Measurements from ENCODE around the gene COL4A5.
"Not testable (repeated sequence)": the region's sequence is repeated elsewhere in the genome, so short reads cannot be mapped to it uniquely, and the experiment has no call there.

The COL4A5 gene

GRCh38 chrX:108439426-108439942 lies at the start of gene COL4A5:
COL4A5 (plus strand) TSS chrX:108439838; CDS start chrX:108440126, 288 bp downstream.
- no peaks in the 10 kb centered on the region for H3K4me1 Mint-ChIP-seq (ENCODE audit: low read depth)
- H3K9me3 Mint-ChIP-seq: no peaks in the 10 kb centered on the region
- peaks cover 31% of the 10 kb centered on the region for H3K27me3 Mint-ChIP-seq (ENCODE audit: low read depth)
- no peaks in the 10 kb centered on the region for H3K36me3 Mint-ChIP-seq (ENCODE audit: low read depth)
- no peak within 1 kb of the TSS for H3K27ac Mint-ChIP-seq
- no peak within 1 kb of the TSS for H3K4me3 Mint-ChIP-seq

- not testable (repeated sequence) for H3K4me3 Mint-ChIP-seq; H3K36me3 Mint-ChIP-seq (ENCODE audit: low read depth); H3K9me3 Mint-ChIP-seq; H3K4me1 Mint-ChIP-seq (ENCODE audit: low read depth); H3K27ac Mint-ChIP-seq; H3K27me3 Mint-ChIP-seq (ENCODE audit: low read depth)
Observed at GRCh38 chrX:108390976-108391717, 48.5 kb upstream of the COL4A5 start.

GRCh38 chrX:108396188-108396891 lies 43.3 kb upstream of the COL4A5 start:
- Mint-ChIP-seq H3K27ac (no peak overlapping the region), H3K4me1 (ENCODE audit: low read depth) (no peaks in the 10 kb centered on the region), H3K9me3 (no peaks in the 10 kb centered on the region), H3K27me3 (ENCODE audit: low read depth) (no peaks in the 10 kb centered on the region), H3K4me3 (no peak overlapping the region), H3K36me3 (ENCODE audit: low read depth) (no peaks in the 10 kb centered on the region)

GRCh38 chrX:108396986-108397385 lies 42.7 kb upstream of the COL4A5 start:
- H3K4me3 Mint-ChIP-seq: no peak overlapping the region
- no peaks in the 10 kb centered on the region for H3K9me3 Mint-ChIP-seq
- no peaks in the 10 kb centered on the region for H3K27me3 Mint-ChIP-seq (ENCODE audit: low read depth)
- no peaks in the 10 kb centered on the region for H3K4me1 Mint-ChIP-seq (ENCODE audit: low read depth)
- H3K27ac Mint-ChIP-seq: no peak overlapping the region
- no peaks in the 10 kb centered on the region for H3K36me3 Mint-ChIP-seq (ENCODE audit: low read depth)

- Mint-ChIP-seq H3K4me1 (ENCODE audit: low read depth) (no peaks in the 10 kb centered on the region), H3K27ac (no peak overlapping the region), H3K4me3 (no peak overlapping the region), H3K27me3 (ENCODE audit: low read depth) (no peaks in the 10 kb centered on the region), H3K36me3 (ENCODE audit: low read depth) (no peaks in the 10 kb centered on the region), H3K9me3 (no peaks in the 10 kb centered on the region)
Observed at GRCh38 chrX:108397627-108398391, 41.8 kb upstream of the COL4A5 start.

- no peaks in the 10 kb centered on the region for H3K4me1 Mint-ChIP-seq (ENCODE audit: low read depth)
- H3K27me3 Mint-ChIP-seq (ENCODE audit: low read depth): no peaks in the 10 kb centered on the region
- no peaks in the 10 kb centered on the region for H3K9me3 Mint-ChIP-seq
- H3K4me3 Mint-ChIP-seq: no peak overlapping the region
- no peaks in the 10 kb centered on the region for H3K36me3 Mint-ChIP-seq (ENCODE audit: low read depth)
- H3K27ac Mint-ChIP-seq: no peak overlapping the region
Observed at GRCh38 chrX:108399418-108400165, 40.0 kb upstream of the COL4A5 start.

GRCh38 chrX:108412783-108413182 lies 26.9 kb upstream of the COL4A5 start:
- H3K4me1 Mint-ChIP-seq (ENCODE audit: low read depth): no peaks in the 10 kb centered on the region
- H3K27ac Mint-ChIP-seq: no peak overlapping the region
- no peak overlapping the region for H3K4me3 Mint-ChIP-seq
- H3K9me3 Mint-ChIP-seq: no peaks in the 10 kb centered on the region
- H3K27me3 Mint-ChIP-seq (ENCODE audit: low read depth): no peaks in the 10 kb centered on the region
- H3K36me3 Mint-ChIP-seq (ENCODE audit: low read depth): no peaks in the 10 kb centered on the region

- Mint-ChIP-seq H3K4me1 (ENCODE audit: low read depth) (no peaks in the 10 kb centered on the region), H3K36me3 (ENCODE audit: low read depth) (no peaks in the 10 kb centered on the region), H3K27me3 (ENCODE audit: low read depth) (no peaks in the 10 kb centered on the region), H3K9me3 (no peaks in the 10 kb centered on the region), H3K4me3 (no peak overlapping the region), H3K27ac (no peak overlapping the region)
Observed at GRCh38 chrX:108415146-108415545, 24.5 kb upstream of the COL4A5 start.

GRCh38 chrX:108415891-108416290 lies 23.7 kb upstream of the COL4A5 start:
- Mint-ChIP-seq H3K4me3 (no peak overlapping the region), H3K4me1 (ENCODE audit: low read depth) (no peaks in the 10 kb centered on the region), H3K27me3 (ENCODE audit: low read depth) (no peaks in the 10 kb centered on the region), H3K9me3 (no peaks in the 10 kb centered on the region), H3K27ac (no peak overlapping the region), H3K36me3 (ENCODE audit: low read depth) (no peaks in the 10 kb centered on the region)

GRCh38 chrX:108417257-108417656 lies 22.4 kb upstream of the COL4A5 start:
- H3K36me3 Mint-ChIP-seq (ENCODE audit: low read depth): no peaks in the 10 kb centered on the region
- H3K4me1 Mint-ChIP-seq (ENCODE audit: low read depth): no peaks in the 10 kb centered on the region
- no peak overlapping the region for H3K4me3 Mint-ChIP-seq
- H3K9me3 Mint-ChIP-seq: no peaks in the 10 kb centered on the region
- no peak overlapping the region for H3K27ac Mint-ChIP-seq
- H3K27me3 Mint-ChIP-seq (ENCODE audit: low read depth): no peaks in the 10 kb centered on the region

GRCh38 chrX:108419401-108419800 lies 20.2 kb upstream of the COL4A5 start:
- Mint-ChIP-seq H3K36me3 (ENCODE audit: low read depth) (no peaks in the 10 kb centered on the region), H3K27me3 (ENCODE audit: low read depth) (no peaks in the 10 kb centered on the region), H3K4me3 (no peak overlapping the region), H3K27ac (no peak overlapping the region), H3K4me1 (ENCODE audit: low read depth) (no peaks in the 10 kb centered on the region), H3K9me3 (no peaks in the 10 kb centered on the region)

GRCh38 chrX:108420481-108420880 lies 19.2 kb upstream of the COL4A5 start:
- Mint-ChIP-seq H3K36me3 (ENCODE audit: low read depth) (no peaks in the 10 kb centered on the region), H3K4me3 (no peak overlapping the region), H3K27ac (no peak overlapping the region), H3K27me3 (ENCODE audit: low read depth) (no peaks in the 10 kb centered on the region), H3K4me1 (ENCODE audit: low read depth) (no peaks in the 10 kb centered on the region), H3K9me3 (no peaks in the 10 kb centered on the region)

GRCh38 chrX:108426262-108426661 lies 13.4 kb upstream of the COL4A5 start:
- H3K36me3 Mint-ChIP-seq (ENCODE audit: low read depth): no peaks in the 10 kb centered on the region
- no peaks in the 10 kb centered on the region for H3K27me3 Mint-ChIP-seq (ENCODE audit: low read depth)
- no peak overlapping the region for H3K4me3 Mint-ChIP-seq
- H3K27ac Mint-ChIP-seq: no peak overlapping the region
- H3K4me1 Mint-ChIP-seq (ENCODE audit: low read depth): no peaks in the 10 kb centered on the region
- H3K9me3 Mint-ChIP-seq: no peaks in the 10 kb centered on the region

- no peaks in the 10 kb centered on the region for H3K9me3 Mint-ChIP-seq
- no peaks in the 10 kb centered on the region for H3K36me3 Mint-ChIP-seq (ENCODE audit: low read depth)
- no peak overlapping the region for H3K4me3 Mint-ChIP-seq
- peaks cover 25% of the 10 kb centered on the region for H3K27me3 Mint-ChIP-seq (ENCODE audit: low read depth)
- H3K4me1 Mint-ChIP-seq (ENCODE audit: low read depth): no peaks in the 10 kb centered on the region
- no peak overlapping the region for H3K27ac Mint-ChIP-seq
Observed at GRCh38 chrX:108435261-108435660, 4.4 kb upstream of the COL4A5 start.
